ENCODE results near the gene NDUFAF5.
A peak's percentile ranks its signal among the peaks of the same experiment; 100 is the strongest.
"Not testable (repeated sequence)": the region's sequence is repeated elsewhere in the genome, so short reads cannot be mapped to it uniquely, and the experiment has no call there.

The NDUFAF5 gene

GRCh38 chr20:13784893-13785715 is at the start of gene NDUFAF5, which contains the start of gene ESF1:
TSS of gene NDUFAF5 (plus strand) at chr20:13785028. CDS start at chr20:13785069, 41 bp downstream.
TSS of gene ESF1 (minus strand) at chr20:13784919. CDS start at chr20:13783140, 1,779 bp downstream.
- FAIRE-seq: peak; percentile 76

GRCh38 chr20:13735826-13736225 is 49.0 kb upstream of the NDUFAF5 start:
- FAIRE-seq: no peak

GRCh38 chr20:13736436-13737191 is 48.2 kb upstream of the NDUFAF5 start:
- no peak for FAIRE-seq

GRCh38 chr20:13738187-13738586 is 46.6 kb upstream of the NDUFAF5 start:
- FAIRE-seq: not testable (repeated sequence)

GRCh38 chr20:13739731-13740649 is 44.8 kb upstream of the NDUFAF5 start:
- FAIRE-seq: no peak

- FAIRE-seq: no peak
Measured at GRCh38 chr20:13741879-13742278, 42.9 kb upstream of the NDUFAF5 start.

GRCh38 chr20:13744352-13744751 is 40.5 kb upstream of the NDUFAF5 start:
- no peak for FAIRE-seq

GRCh38 chr20:13745784-13746183 is 39.0 kb upstream of the NDUFAF5 start:
- no peak for FAIRE-seq

GRCh38 chr20:13749811-13750210 is 35.0 kb upstream of the NDUFAF5 start:
- FAIRE-seq: no peak

GRCh38 chr20:13753436-13754036 is 31.3 kb upstream of the NDUFAF5 start:
- FAIRE-seq: no peak

- no peak for FAIRE-seq
Measured at GRCh38 chr20:13755809-13756208, 29.0 kb upstream of the NDUFAF5 start.

GRCh38 chr20:13756551-13756950 is 28.3 kb upstream of the NDUFAF5 start:
- no peak for FAIRE-seq

GRCh38 chr20:13758884-13759283 is 25.9 kb upstream of the NDUFAF5 start:
- no peak for FAIRE-seq

GRCh38 chr20:13760451-13760946 is 24.3 kb upstream of the NDUFAF5 start:
- not testable (repeated sequence) for FAIRE-seq

GRCh38 chr20:13765299-13765698 is 19.5 kb upstream of the NDUFAF5 start:
- no peak for FAIRE-seq

GRCh38 chr20:13765868-13766416 is 18.9 kb upstream of the NDUFAF5 start:
- FAIRE-seq: no peak

GRCh38 chr20:13770141-13770540 is 14.7 kb upstream of the NDUFAF5 start:
- no peak for FAIRE-seq

GRCh38 chr20:13771853-13772453 is 12.9 kb upstream of the NDUFAF5 start:
- FAIRE-seq: peak; percentile 96

- no peak for FAIRE-seq
Measured at GRCh38 chr20:13772529-13772928, 12.3 kb upstream of the NDUFAF5 start.

GRCh38 chr20:13775867-13776266 is 9.0 kb upstream of the NDUFAF5 start:
- FAIRE-seq: no peak

- no peak for FAIRE-seq
Measured at GRCh38 chr20:13777171-13777601, 7.6 kb upstream of the NDUFAF5 start.

Measured in islet of Langerhans (tissue), 1 donor.